GM19467 (cell line): Measurements from ENCODE around the gene MSI2.

Experiments
- ATAC-seq: cut with Tn5 transposase; IDR thresholded peaks from one replicate; pipeline ENCODE4 v1.9.1; 2021; ENCODE audit warnings: mild to moderate bottlenecking, moderate library complexity; ENCODE audit not compliant: unreplicated experiment

MSI2 gene

DNA sequence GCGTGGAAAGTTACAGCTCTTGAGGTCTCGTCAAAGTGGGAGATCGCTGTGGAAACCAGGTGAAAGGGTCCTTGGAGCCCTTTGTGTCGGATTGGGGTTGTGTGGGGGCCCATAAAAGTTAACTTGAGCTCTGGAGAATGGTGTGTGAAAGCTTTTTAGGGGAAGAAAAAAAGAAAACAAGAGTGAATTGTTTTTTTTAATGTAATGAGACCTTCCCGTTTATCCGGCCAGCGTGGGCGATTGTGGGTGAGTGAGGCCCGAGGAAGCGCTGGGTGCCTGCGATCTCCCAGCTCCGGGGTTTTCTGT is 150.6 kb downstream of the MSI2 start:
- ATAC-seq, result no peak

GRCh38 chr17:57407287-57408070 is 151.2 kb downstream of the MSI2 start:
- ATAC-seq, result no peak

- ATAC-seq, result no peak
Measured at GRCh38 chr17:57408071-57408811, 151.9 kb downstream of the MSI2 start.

DNA sequence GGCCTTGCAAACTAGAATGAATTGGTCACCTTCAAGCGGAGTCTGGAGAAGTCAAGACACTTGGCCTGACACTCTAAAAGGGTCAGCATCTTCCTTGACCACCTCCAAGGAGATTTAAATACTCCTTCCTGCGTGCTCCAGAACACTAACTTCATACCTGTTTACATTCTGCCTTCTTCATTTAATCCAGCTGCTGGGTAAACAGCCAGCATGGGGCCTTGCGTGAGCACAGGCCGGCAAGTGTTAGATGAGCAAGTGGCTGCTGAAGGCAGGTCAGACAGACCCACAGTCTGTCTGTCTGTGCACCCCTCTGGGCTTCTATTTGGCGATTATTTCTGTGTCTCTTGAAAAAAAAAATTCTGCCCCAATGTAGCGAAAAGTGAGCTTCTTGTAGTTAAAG is 153.8 kb downstream of the MSI2 start:
- ATAC-seq, result no peak

DNA sequence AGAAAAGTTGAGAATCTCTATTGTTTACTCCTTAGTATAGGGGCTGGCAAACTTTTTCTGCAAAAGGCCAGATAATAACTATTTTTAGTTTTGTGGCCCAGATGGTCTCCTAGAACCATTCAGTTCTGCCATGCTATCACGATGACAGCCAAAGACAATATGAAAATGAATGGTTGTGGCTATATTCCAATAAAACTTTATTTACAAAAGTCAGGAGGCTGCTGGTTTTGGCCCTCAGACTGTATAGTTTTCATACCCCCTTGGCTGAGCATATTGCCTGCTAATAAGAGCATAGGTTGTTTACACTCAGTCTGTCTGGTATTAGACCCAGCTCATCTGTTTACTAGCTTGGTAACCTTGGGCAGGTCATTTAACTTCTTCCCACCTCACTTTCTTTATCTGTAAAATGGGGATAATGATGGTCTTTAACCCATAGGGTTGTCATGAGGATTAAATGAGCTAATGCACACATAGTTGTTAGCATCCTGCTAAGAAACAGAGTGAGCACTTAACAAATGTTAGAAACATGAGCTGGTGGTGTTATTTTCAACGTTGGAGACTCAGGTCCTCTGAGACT is 156.3 kb downstream of the MSI2 start:
- ATAC-seq, result no peak

DNA sequence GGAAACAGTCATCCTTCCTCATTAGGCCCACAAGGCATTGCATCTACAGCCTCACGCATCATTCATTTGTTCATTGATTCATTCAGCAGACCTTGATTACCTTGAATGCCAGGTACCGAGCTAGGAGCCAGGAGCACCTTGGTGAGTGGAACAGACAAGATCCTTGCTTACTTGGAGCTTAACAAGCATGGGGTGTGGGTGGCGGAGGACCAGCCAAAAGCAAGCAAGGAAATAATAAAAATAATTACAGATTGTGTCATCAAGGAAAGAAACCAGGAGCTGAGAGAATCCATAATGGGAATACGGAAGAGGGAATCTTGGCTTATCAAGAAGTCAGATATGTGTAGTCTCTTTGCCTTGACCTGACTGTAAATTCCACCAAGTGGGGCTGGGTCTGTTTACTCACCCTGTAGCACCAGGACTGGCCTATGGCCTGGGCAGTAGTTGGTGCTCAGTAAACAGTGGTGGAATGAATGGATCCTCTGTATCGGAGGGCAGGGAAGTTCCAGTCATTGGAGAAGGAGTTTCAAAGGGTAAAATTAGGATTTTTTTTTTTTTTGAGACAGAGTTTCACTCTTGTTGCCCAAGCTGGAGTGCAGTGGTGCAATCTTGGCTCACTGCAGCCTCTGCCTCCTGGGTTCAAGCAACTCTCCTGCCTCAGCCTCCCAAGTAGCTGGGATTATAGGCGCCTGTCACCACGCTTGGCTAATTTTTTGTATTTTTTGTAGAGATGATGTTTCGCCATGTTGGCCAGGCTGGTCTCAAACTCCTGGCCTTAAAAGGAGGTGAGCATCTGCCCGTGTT is 157.7 kb downstream of the MSI2 start:
- no peak for ATAC-seq

- ATAC-seq, result no peak
Measured at GRCh38 chr17:57415751-57416207, 159.5 kb downstream of the MSI2 start.

- ATAC-seq, result no peak
Measured at GRCh38 chr17:57416369-57416768, 160.0 kb downstream of the MSI2 start.

DNA sequence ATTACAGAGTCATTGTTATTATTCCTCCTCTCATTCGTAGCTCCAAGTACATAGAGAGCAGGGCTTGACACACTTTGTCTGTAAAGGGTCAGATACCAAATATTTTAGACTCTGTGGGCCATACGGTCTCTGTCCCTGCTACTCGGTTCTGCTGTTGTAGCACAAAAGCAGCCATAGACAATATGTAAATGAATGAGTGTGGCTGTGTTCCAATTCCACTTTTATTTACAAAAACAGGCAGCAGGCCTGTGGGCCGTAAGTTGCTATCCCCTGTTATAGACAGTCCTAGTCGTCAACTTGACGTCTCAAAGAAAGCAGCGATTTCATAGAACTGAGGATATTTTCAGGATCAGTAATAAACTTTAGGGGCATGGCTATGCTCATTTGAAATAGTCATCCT is 161.6 kb downstream of the MSI2 start:
- ATAC-seq, result no peak

GRCh38 chr17:57418463-57419246 is 162.3 kb downstream of the MSI2 start:
- no peak for ATAC-seq

DNA sequence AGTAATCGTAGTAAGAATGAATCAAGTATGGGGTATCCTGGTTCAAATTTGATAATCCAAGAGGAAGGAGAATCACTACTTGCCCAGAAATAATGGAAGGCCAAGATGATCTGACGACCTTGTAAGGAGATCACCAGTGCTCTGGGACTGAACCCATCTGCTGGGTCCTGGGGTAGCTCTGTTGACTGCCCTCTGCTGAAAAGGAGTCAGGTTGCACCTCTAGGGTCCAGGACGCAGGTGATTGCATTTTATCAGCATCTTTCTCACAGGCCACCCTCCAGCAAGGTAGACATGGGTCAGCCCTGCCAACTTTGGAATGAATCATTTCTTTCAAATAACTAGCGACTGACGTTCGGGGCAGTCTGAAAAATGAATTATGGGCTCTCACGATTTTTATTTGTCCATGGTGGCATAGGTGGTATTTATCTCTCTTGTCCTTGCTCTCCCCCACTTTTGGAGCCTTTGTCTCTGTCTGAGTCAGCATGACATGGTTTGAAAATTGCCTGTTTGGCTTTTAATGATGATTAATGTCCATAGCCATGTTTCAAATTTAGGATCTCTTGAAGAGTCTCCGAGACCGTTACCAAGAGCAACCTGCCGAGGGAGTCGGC is 163.7 kb downstream of the MSI2 start:
- no peak for ATAC-seq

- no peak for ATAC-seq
Measured at GRCh38 chr17:57420734-57421717, 164.7 kb downstream of the MSI2 start.

GRCh38 chr17:57422574-57423164 is 166.3 kb downstream of the MSI2 start:
- ATAC-seq, result peak; percentile 60

- no peak for ATAC-seq
Measured at GRCh38 chr17:57423541-57423940, 167.2 kb downstream of the MSI2 start.

GRCh38 chr17:57424273-57424672 is 167.9 kb downstream of the MSI2 start:
- ATAC-seq, result no peak

DNA sequence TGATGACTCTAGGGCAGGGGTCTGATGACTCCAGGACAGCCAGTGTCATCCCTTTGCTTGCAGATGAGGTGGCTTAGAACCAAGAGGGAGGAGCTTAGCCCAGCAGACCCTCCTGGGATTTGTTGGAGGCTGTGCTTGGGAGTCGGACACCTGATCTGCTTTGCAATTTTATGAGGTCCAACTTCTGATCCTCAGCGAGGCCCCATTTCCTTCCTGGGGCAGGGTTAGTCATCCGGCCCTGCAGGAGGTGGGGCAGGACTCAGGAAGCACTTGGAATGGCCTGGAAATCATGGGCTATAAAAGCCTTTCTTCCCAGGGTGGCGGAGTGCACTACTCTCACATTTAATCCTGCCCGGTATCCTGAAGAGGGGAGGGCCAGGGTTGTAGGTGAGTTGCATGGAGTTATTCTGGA is 168.5 kb downstream of the MSI2 start:
- ATAC-seq, result no peak

DNA sequence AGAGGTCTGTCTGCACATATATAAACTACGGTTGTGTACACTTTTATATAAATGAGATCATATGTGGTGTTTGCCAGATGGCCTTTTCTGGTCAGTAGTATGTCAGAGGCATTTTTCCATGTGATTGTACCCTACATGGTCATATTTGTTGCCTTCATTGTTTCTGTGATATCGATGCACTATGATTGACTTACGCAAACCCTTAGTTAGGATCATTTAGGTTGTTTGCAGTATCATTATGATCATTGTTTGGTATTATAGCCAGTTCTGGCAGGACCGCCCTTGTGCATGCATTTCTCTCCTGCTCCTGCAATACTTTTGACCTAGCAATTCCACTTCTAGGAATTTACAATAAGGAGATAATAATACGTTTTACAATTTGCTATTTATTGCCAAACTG is 169.1 kb downstream of the MSI2 start:
- no peak for ATAC-seq
